NCI-H526 (cell line): Measurements from ENCODE around the gene SEC16A.

ENCODE experiments used
- DNase-seq, 2 experiments: peaks; one replicate each; lab custom pipeline; 2025; lab: John Stamatoyannopoulos, UW

Gene SEC16A

GRCh38 chr9:136519263-136520052 is 36.6 kb upstream of the SEC16A start:
- no peak for DNase-seq

GRCh38 chr9:136518623-136519022 is 35.8 kb upstream of the SEC16A start:
- DNase-seq: no peak

DNA sequence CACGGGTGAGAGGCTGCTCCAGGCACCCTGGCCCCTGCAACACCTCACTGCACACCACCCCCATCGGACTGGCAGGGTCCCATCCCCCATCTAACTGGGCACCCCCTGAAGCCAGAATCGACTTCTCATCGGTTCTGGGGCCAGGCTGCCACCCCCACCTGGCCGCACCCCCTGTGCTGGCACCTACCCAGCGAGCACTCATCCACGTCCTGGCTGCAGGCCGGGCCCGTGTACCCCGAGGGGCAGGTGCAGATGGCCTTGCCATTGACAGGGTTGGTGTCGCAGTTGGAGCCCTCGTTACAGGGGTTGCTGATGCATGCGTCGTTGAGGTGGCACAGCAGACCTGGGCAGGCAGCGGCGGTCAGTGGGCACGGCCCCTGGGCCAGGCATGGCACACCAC is 35.1 kb upstream of the SEC16A start:
- DNase-seq: no peak

DNA sequence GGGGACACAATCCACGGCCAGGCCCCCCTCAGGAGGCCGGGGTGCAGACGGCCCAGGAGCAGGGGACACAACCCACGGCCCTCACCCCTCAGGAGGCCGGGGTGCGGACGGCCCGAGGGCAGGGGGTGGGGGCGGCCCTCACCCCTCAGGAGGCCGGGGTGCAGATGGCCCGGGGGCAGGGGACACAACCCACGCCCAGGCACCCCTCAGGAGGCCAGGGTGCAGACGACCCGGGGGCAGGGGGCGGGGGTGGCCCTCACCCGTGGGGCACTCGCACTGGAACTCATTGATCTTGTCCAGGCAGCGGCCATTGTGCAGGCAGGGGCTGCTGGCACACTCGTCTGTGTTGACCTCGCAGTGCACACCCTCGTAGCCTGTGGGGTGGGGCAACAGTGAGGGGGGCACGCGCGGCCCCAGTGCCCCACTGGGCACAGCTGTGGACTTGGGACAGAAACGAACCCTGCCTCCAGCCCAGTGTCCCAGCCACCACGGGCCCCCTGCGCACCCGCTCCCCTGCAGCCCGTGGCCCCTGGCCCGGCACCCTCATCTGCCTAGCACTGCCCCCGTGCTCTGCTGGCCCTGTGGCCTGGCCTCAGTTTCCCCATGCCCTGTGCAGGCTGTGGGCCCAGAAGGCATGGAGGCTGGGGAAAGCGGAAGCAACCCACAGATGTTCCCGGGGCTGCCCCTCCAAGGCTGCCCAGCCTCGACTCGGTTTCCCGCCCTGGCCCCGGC is 34.3 kb upstream of the SEC16A start:
- no peak for DNase-seq

DNA sequence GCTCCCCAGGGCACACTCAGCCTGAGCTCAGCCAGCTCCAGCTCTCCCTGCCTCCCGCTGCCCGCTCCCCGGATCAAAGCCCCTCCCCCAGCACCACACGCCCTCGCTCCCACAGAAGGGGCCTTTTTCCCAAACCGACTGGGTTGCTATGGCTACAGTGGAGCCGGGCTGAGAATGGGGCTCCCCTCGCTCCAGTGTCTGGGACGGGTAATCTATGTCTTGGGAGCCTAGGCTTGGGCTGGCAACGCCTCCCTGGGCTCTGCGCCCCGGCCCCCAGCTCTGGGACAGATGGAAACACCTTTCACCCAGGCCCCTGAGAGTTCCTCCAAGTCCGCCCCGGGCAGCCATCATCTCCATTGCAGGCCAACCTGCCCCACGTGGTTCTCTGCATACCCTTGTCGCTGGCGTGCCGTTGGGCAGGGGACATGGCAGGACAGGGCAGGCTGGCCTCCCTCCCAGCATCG is 33.4 kb upstream of the SEC16A start:
- no peak for DNase-seq

GRCh38 chr9:136515276-136515675 is 32.4 kb upstream of the SEC16A start:
- DNase-seq: no peak

GRCh38 chr9:136514022-136514714 is 31.3 kb upstream of the SEC16A start:
- DNase-seq: no peak

DNA sequence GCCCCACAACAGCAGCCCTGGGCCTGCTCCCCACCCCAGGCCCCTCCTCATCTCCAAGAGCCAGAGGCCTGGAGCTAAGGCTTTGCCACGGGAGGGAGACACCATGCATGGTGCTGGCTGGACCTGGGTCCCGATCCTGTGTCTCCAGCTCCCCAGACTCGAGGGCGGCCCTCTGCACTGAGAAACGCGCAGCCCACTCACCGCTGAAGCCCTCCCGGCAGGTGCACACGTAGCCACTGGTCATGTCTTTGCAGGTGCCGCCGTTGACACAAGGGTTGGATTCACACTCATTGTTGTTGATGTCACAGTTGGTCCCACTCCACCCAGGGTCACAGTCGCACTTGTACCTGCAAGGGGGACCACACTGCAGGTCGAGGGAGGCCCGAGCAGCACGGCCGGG is 30.4 kb upstream of the SEC16A start:
- no peak for DNase-seq

- no peak for DNase-seq
These were observed 29.8 kb upstream of the SEC16A start for GRCh38 chr9:136512651-136513071.

DNA sequence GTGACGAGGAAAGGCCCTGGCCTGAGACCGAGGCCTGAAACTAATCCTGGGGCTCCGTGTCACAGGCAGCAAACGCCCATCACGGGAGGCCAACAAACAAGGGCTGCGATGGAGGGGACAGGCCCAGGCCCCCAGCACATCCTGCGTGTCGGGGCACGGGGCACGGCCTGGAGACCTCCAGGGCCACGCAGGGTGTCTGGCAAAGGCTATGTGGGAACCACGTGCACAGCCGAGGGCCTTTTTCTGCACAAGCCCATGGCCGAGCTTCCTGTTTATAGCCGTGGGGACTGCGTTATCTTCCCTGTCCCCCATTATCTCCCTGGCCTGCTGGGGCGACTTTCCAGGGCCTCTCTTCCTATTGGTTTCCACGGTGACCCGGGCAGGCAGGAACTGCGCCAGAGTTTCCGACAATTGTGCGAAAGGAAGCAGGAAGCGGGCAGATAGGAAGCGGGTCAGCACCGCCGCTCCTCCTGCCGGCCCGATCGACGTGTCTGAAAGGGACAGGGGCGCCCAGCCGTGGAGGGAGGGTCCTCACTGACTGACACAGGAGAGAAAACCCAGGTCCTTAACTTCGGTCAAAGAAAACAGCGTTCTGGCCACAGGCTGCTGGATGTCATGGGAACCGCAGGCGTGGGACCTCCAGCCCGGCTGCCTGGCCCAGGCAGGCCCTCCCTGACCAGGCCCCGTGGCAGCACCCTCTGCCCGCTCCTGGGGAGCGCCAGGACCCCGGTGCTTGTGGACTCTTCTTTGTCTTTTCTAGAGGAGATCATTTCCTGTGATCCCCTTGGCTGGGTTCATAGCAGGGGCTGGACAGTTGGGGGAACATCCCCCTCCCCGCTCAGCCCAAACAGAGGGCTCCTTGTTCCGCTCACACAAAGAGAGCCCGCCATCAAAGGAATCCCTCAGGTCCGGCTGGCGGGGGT is 29.1 kb upstream of the SEC16A start:
- DNase-seq: no peak

DNA sequence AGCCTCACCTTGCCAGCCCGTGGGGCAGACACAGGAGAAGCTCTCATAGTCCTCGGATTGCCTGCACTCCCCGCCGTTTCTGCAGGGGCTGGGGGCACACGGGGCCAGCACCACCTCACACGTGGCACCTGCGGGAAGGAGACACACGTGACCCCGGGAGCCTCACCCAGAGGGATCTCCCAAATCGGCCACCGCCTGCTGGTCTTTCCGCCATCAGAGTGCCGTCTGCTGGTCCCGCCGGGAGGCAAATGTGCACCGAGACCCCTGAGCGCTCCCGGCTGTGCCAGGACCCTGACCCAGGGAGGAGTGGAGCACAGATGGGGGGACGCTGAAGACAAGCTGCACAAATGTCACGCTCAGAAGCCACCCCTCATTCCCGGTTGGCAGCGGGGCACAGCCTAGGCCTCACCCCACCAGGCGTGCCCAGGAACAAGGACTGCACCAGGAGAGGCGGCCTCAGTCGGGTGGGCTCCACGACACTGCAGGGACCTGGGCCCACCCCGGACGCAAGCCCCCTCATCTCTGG is 28.4 kb upstream of the SEC16A start:
- no peak for DNase-seq

DNA sequence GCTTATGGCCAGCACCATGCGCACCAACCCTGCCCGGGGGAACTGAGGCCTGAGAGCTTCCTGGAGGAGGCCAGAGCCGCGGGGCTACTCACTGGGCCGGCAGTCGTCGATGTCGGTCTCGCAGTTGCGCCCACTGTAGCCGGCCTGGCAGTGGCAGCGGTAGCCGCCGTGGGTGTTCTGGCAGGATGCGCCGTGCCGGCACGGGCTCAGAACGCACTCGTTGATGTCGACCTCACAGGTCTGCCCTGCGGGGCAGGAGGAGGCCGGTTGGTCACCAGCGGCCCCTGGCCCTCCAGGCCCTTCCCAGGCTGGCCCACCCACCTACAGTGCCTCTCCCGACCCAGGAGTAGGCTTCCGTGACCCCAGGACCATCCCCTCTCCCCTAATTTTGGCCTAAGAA is 27.7 kb upstream of the SEC16A start:
- no peak for DNase-seq

GRCh38 chr9:136509549-136509948 is 26.7 kb upstream of the SEC16A start:
- no peak for DNase-seq

DNA sequence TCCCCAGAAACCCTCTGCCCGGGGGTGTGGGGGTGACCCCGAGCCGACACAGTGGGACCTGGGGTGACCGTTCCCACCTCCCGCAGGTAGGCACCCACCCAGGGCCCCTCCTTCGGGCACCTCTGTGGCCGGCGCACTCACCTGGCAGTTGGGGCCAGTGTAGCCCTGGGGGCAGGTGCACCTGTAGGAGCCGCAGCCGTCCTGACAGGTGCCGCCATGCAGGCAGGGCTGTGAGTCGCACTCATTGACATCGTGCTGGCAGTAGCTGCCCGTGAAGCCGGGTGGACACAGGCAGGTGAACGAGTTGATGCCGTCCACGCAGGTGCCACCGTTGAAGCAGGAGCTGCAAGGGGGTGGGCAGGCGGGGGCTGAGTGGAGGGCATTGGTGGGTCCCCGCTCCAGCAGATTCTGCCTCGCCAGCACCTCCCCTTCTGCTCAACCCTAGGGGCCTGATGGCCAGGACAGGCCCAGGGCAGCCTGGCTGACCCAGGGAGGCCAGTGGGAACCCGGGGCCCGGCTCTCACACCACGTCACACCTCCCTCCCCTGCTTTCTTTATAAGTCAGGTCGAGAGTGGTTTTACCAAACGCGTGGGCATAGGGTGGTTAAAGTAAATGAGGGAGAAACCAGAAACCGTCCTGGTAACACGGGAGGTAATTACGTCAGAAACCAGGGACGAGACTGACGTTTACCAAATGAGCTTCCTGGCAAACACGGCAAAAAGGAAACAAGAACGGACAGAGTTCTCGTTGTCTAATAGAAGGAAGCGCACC is 26.1 kb upstream of the SEC16A start:
- no peak for DNase-seq

DNA sequence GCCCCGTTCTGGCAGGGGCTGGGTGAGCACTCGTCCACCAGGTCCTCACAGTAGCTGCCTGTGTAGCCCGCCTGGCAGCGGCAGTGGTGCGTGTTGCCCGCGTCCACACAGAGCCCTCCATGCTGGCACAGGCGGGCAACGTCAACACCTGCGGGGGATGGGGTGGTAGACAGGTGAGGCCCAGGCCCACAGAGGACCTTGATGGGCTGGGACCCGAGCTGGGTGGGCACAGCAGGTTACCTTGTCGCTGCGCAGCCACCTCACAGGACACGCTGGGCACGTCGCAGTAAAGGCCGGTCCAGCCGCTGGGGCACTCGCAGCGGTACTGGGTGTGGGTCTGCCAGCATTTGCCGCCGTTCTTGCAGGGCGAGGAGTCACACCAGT is 25.1 kb upstream of the SEC16A start:
- no peak for DNase-seq

DNA sequence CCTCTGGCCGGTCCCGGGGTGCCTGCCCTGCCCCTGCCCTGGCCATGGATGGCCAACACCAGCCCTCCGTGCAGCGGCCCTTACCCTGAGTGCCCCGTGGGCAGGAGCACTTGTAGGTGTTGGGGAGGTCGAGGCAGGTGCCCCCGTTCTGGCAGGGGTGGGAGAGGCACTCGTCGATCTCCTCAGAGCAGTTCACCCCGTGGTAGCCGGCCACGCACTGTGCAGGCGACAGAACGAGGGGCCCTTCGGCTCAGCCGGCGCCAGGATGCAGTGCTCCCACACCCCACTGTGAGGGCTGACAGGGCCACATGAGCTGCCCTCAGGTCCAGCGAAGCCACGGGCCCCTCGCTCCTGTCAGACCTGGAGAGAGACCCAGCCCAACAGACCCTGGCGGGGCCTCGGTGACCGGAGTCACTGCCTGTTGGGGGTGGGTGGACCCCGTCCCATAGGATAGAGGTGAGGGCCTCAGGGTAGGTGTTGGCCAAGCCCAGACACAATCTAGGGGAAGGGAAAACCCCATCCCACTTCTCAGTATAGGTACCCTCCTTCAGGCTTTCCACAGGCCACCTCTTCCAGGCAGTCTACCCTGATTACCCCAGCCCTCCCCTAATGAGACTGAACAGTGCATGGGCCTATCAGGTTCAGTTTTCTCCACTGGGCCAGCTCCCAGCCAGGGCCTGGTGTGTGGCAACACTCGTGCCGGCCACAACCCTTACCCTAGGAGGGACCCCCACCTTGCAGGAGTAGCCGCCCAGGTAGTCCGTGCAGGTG is 24.6 kb upstream of the SEC16A start:
- no peak for DNase-seq

DNA sequence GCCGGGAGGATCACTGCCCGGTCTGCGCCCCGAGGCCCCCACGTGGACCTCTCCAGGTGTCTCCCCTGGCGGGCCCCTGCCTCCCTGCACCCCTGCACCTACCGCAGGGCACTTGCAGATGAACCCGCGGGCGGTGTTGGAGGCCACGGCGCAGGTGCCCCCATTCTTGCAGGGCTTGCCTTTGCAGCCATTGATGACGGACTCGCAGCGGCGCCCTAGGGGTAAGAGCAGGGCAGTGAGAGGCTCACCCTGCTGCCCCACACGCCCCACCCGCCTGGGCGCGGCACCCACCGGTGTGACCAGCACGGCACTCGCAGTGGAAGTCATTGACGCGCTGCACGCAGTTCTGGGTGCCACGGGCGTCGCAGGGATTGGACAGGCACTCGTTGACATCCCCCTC is 23.6 kb upstream of the SEC16A start:
- DNase-seq: no peak

DNA sequence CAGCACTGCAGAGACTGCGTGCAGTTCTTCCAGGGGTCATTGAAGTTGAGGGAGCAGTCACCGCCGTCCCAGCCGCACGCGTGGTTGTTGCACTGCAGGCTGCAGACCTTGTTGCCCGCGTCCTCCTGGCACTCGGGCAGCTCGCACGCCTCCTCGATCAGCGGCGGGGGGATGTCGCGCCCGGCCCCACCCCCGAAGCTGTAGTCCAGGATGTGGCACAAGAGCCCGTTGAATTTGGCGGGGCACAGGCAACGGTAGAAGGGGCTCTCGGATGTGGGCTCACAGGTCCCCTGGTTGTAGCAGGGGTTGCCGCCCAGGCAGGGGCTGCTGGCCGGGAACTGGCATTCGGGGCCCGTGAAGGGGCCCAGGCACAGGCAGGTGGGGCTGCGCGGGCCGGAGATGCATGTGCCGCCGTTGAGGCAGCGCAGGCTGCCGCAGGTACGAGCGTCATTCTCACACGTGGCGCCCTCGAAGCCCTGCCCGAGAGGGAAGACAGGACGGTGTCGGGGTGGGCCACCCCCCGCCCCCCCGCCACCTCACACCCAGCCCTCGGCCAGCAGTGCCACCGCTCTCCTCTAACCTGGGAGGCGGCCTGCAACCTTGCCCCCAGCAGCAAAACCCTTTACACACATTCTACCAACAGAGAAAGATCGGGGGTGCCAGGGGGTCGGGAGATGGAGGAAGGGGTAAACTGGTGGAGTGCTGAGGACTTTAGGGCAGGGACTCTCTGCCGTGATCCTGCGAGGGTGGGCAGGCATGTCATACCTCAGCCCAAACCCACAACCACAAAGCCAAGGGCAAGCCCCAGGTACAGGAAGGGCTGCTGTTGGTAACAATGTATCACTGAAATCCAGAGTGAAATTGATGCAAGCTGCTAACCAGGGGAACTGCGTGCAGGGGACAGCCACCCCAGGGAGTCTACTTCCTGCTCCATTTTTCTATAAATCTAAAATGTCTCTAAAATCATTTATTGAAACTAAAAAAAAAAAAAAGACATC is 22.9 kb upstream of the SEC16A start:
- DNase-seq: no peak
